ENCODE data around the gene CFAP141. TPM values are rescaled to one million over a fixed set of nuclear protein-coding genes. Genes with fewer than 3 reads are reported as not detected.

Gene CFAP141
- total RNA-seq, 2 donors from 2014 or later: not detected

- under 1% methylated on average over 35 of the region's 35 CpGs for WGBS
- TF ChIP-seq POLR2AphosphoS5 (IDR thresholded peaks at IDR 0.05): peak; percentile 19
- no peak for TF ChIP-seq POLR2A (IDR thresholded peaks at IDR 0.05)
- Histone ChIP-seq H3K36me3 (no peaks in the 10 kb centered on the region), H3K4me3 (peak overlapping the region; percentile 58 to 89), H3K27ac (peak overlapping the region; percentile 86 to 87), H3K4me1 (replicated peaks) (no peaks in the 10 kb centered on the region), H3K27me3 (replicated peaks; ENCODE audit: insufficient read depth) (no peaks in the 10 kb centered on the region), H3K9me3 (no peaks in the 10 kb centered on the region)
- DNase-seq (ENCODE audit: low spot score): peak; percentile 40
- intact Hi-C loops (cut with DNase I): loop anchor here (10.0 kb wide), 1 partner anchor 188 kb away; the partner anchor contains the start of gene RPS27
Measured at GRCh38 chr1:154182344-154183045, 23.6 kb downstream of the CFAP141 start.

- 0% methylated on average over 6 of the region's 6 CpGs for WGBS
Measured at GRCh38 chr1:154181944-154182343, 24.2 kb downstream of the CFAP141 start.

GRCh38 chr1:154179946-154180687 lies 26.0 kb downstream of the CFAP141 start:
- no peaks in the 10 kb centered on the region for H3K36me3 ChIP-seq
- intact Hi-C loops (cut with DNase I): loop anchor here (10.0 kb wide), 1 partner anchor 185 kb away; the partner anchor contains the start of gene RPS27
- 75% methylated on average over 3 of the region's 3 CpGs for WGBS
- no peaks in the 10 kb centered on the region for H3K27me3 ChIP-seq (replicated peaks; ENCODE audit: insufficient read depth)
- TF ChIP-seq POLR2A (IDR thresholded peaks at IDR 0.05) (no peak), CTCF (IDR thresholded peaks at IDR 0.05) (no peak), POLR2AphosphoS5 (IDR thresholded peaks at IDR 0.05) (no peak)
- no peak overlapping the region for H3K4me3 ChIP-seq
- no peaks in the 10 kb centered on the region for H3K4me1 ChIP-seq (replicated peaks)
- H3K27ac ChIP-seq: no peak overlapping the region
- no peak for DNase-seq (ENCODE audit: low spot score)
- H3K9me3 ChIP-seq: no peaks in the 10 kb centered on the region

More at GRCh38 chr1:154181944-154182343, 24.2 kb downstream of the CFAP141 start:
- H3K36me3 ChIP-seq: no peaks in the 10 kb centered on the region
- TF ChIP-seq CTCF (IDR thresholded peaks at IDR 0.05) (no peak), POLR2A (IDR thresholded peaks at IDR 0.05) (peak; percentile 38)
- H3K4me3 ChIP-seq: peak overlapping the region; percentile 58 to 89
- no peaks in the 10 kb centered on the region for H3K9me3 ChIP-seq
- intact Hi-C loops (cut with DNase I): loop anchor here (10.0 kb wide), 1 partner anchor 187 kb away; the partner anchor contains the start of gene RPS27
- peak overlapping the region; percentile 86 to 87 for H3K27ac ChIP-seq
- H3K27me3 ChIP-seq (replicated peaks; ENCODE audit: insufficient read depth): no peaks in the 10 kb centered on the region
- no peak for DNase-seq (ENCODE audit: low spot score)
- no peaks in the 10 kb centered on the region for H3K4me1 ChIP-seq (replicated peaks)

- WGBS: 78% methylated on average over 10 of the region's 10 CpGs
- no peaks in the 10 kb centered on the region for H3K4me1 ChIP-seq (replicated peaks)
- no peak for TF ChIP-seq POLR2A (IDR thresholded peaks at IDR 0.05)
- no peak for TF ChIP-seq CTCF (IDR thresholded peaks at IDR 0.05)
- no peak for TF ChIP-seq POLR2AphosphoS5 (IDR thresholded peaks at IDR 0.05)
- no peak overlapping the region for H3K4me3 ChIP-seq
- intact Hi-C loops (cut with DNase I): no loop called here
- no peaks in the 10 kb centered on the region for H3K36me3 ChIP-seq
- H3K27me3 ChIP-seq (replicated peaks; ENCODE audit: insufficient read depth): no peaks in the 10 kb centered on the region
- DNase-seq (ENCODE audit: low spot score): no peak
- H3K9me3 ChIP-seq: no peaks in the 10 kb centered on the region
- H3K27ac ChIP-seq: no peak overlapping the region
Measured at GRCh38 chr1:154178911-154179811, 27.0 kb downstream of the CFAP141 start.

- H3K4me3 ChIP-seq: no peak overlapping the region
- no peaks in the 10 kb centered on the region for H3K36me3 ChIP-seq
- H3K9me3 ChIP-seq: no peaks in the 10 kb centered on the region
- H3K4me1 ChIP-seq (replicated peaks): no peaks in the 10 kb centered on the region
- 39% methylated on average over 2 of the region's 2 CpGs for WGBS
- H3K27me3 ChIP-seq (replicated peaks; ENCODE audit: insufficient read depth): no peaks in the 10 kb centered on the region
- H3K27ac ChIP-seq: no peak overlapping the region
- TF ChIP-seq CTCF (IDR thresholded peaks at IDR 0.05) (no peak), POLR2A (IDR thresholded peaks at IDR 0.05) (no peak), POLR2AphosphoS5 (IDR thresholded peaks at IDR 0.05) (no peak)
- DNase-seq (ENCODE audit: low spot score): no peak
- intact Hi-C loops (cut with DNase I): no loop called here
Measured at GRCh38 chr1:154178013-154178412, 28.1 kb downstream of the CFAP141 start.
